ENCODE measurements around the gene SPRY1.

Gene SPRY1

GRCh38 chr4:123412091-123412505 lies 15.5 kb downstream of the SPRY1 start:
- DNase-seq, result no peak

GRCh38 chr4:123412700-123413512 lies 16.3 kb downstream of the SPRY1 start:
- DNase-seq, result no peak

- DNase-seq, result no peak
These were observed 19.0 kb downstream of the SPRY1 start for GRCh38 chr4:123415576-123415975.

GRCh38 chr4:123415977-123416376 lies 19.4 kb downstream of the SPRY1 start:
- DNase-seq, result peak; percentile 12

GRCh38 chr4:123417813-123418212 lies 21.2 kb downstream of the SPRY1 start:
- no peak for DNase-seq

- no peak for DNase-seq
These were observed 21.8 kb downstream of the SPRY1 start for GRCh38 chr4:123418351-123418931.

- DNase-seq, result no peak
These were observed 23.5 kb downstream of the SPRY1 start for GRCh38 chr4:123419885-123420755.

- peak; percentile 4 for DNase-seq
These were observed 24.8 kb downstream of the SPRY1 start for GRCh38 chr4:123421227-123421936.

GRCh38 chr4:123421937-123422781 lies 25.6 kb downstream of the SPRY1 start:
- no peak for DNase-seq

GRCh38 chr4:123423819-123424218 lies 27.2 kb downstream of the SPRY1 start:
- no peak for DNase-seq

- no peak for DNase-seq
These were observed 31.4 kb downstream of the SPRY1 start for GRCh38 chr4:123427951-123428350.

GRCh38 chr4:123430031-123430430 lies 33.4 kb downstream of the SPRY1 start:
- no peak for DNase-seq

GRCh38 chr4:123430501-123430900 lies 33.9 kb downstream of the SPRY1 start:
- no peak for DNase-seq

- DNase-seq, result no peak
These were observed 37.0 kb downstream of the SPRY1 start for GRCh38 chr4:123433573-123433972.

GRCh38 chr4:123433976-123434375 lies 37.4 kb downstream of the SPRY1 start:
- DNase-seq, result no peak

- DNase-seq, result no peak
These were observed 38.9 kb downstream of the SPRY1 start for GRCh38 chr4:123435246-123436113.

GRCh38 chr4:123438031-123438430 lies 41.4 kb downstream of the SPRY1 start:
- no peak for DNase-seq

GRCh38 chr4:123443401-123444289 lies 47.0 kb downstream of the SPRY1 start:
- DNase-seq, result no peak

GRCh38 chr4:123444290-123444731 lies 47.7 kb downstream of the SPRY1 start:
- peak; percentile 6 for DNase-seq
